GM13976 (cell line): ENCODE results near the gene ATXN10.

Experiments
- DNase-seq: peaks from one replicate; pipeline ENCODE4 v3.0.0; 2012; ENCODE audit warnings: low spot score
- CTCF ChIP-seq: IDR thresholded peaks from 2 replicates; pipeline ENCODE4 v1.5.1; 2012; ENCODE audit warnings: borderline replicate concordance, mild to moderate bottlenecking; ENCODE audit not compliant: insufficient read depth; ENCODE audit errors: extremely low read depth, missing control alignments, control extremely low read depth
- in situ Hi-C: fragments of 300-500 bp; cut with MboI; formaldehyde crosslinking; loops from one replicate; pipeline ENCODE4 v1.12.0; 2022; ENCODE audit warnings: low sequenced_read_pairs, mixed read lengths, inconsistent platforms; ENCODE audit not compliant: unreplicated experiment

The ATXN10 gene

GRCh38 chr22:45887202-45888131, 215.8 kb downstream of the ATXN10 start:
- TF ChIP-seq CTCF: no peak
- in situ Hi-C loops: no loop called here
- DNase-seq: no peak

- in situ Hi-C loops: no loop called here
- no peak for TF ChIP-seq CTCF
- DNase-seq: no peak
Observed at GRCh38 chr22:45888221-45889092, 216.8 kb downstream of the ATXN10 start.

- TF ChIP-seq CTCF: no peak
- DNase-seq: no peak
- in situ Hi-C loops: no loop called here
Observed at GRCh38 chr22:45889093-45889538, 217.5 kb downstream of the ATXN10 start.

GRCh38 chr22:45889539-45890350, 218.1 kb downstream of the ATXN10 start:
- no peak for DNase-seq
- TF ChIP-seq CTCF: no peak
- in situ Hi-C loops: no loop called here

GRCh38 chr22:45890351-45890635, 218.7 kb downstream of the ATXN10 start:
- no peak for TF ChIP-seq CTCF
- in situ Hi-C loops: no loop called here

GRCh38 chr22:45891021-45891421, 219.4 kb downstream of the ATXN10 start:
- no peak for DNase-seq
- in situ Hi-C loops: no loop called here

More at GRCh38 chr22:45890351-45890635, 218.7 kb downstream of the ATXN10 start:
- DNase-seq: no peak

More at GRCh38 chr22:45891021-45891421, 219.4 kb downstream of the ATXN10 start:
- no peak for TF ChIP-seq CTCF
